Mesenchymal stem cell (in vitro differentiated cells and primary cell): ENCODE results near the gene TNFRSF8.
A peak's percentile ranks its signal among the peaks of the same experiment; 100 is the strongest.

ENCODE experiments used
- DNase-seq: peaks from one replicate; pipeline ENCODE4 v3.0.0-alpha.2; 2013
- H2AFZ ChIP-seq: one replicate; pipeline ENCODE4 v1.6.1; 2013; ENCODE audit warnings: low read depth, mild to moderate bottlenecking, control low read depth, inconsistent platforms, low read length, moderate library complexity
- H2AK5ac ChIP-seq: 2 replicates; pipeline ENCODE4 v1.6.1; 2013; ENCODE audit warnings: low read length, moderate library complexity, mild to moderate bottlenecking, inconsistent platforms; ENCODE audit not compliant: severe bottlenecking
- H2BK120ac ChIP-seq: one replicate; pipeline ENCODE4 v1.6.1; 2013; ENCODE audit warnings: low read depth, mild to moderate bottlenecking, inconsistent platforms, low read length, moderate library complexity
- H2BK12ac ChIP-seq, 2 experiments: one replicate each; pipeline ENCODE4 v1.6.1; 2013; ENCODE audit warnings: inconsistent platforms in 2 of 2, low read length in 2 of 2, mild to moderate bottlenecking in 2 of 2, moderate library complexity in 2 of 2, control low read depth in 1 of 2
- H2BK15ac ChIP-seq: one replicate; pipeline ENCODE4 v1.6.1; 2013; ENCODE audit warnings: mild to moderate bottlenecking, low read depth, inconsistent platforms; ENCODE audit not compliant: poor library complexity, severe bottlenecking
- H2BK5ac ChIP-seq: 2 replicates; pipeline ENCODE4 v1.6.1; 2013; ENCODE audit warnings: low read depth, mild to moderate bottlenecking, low read length, control low read depth, inconsistent platforms; ENCODE audit not compliant: poor library complexity, severe bottlenecking
- H3K14ac ChIP-seq, 2 experiments: one replicate each; pipeline ENCODE4 v1.6.1; 2013; ENCODE audit warnings: inconsistent platforms in 2 of 2, low read length in 2 of 2, control low read depth in 1 of 2, mild to moderate bottlenecking in 1 of 2, moderate library complexity in 1 of 2
- H3K18ac ChIP-seq, 2 experiments: one replicate each; pipeline ENCODE4 v1.6.1; 2013; ENCODE audit warnings: inconsistent platforms in 2 of 2, low read length in 2 of 2, control low read depth in 1 of 2, low read depth in 1 of 2, mild to moderate bottlenecking in 1 of 2
- H3K23ac ChIP-seq, 2 experiments: one replicate each; pipeline ENCODE4 v1.6.1; 2013; ENCODE audit warnings: inconsistent platforms in 2 of 2, low read length in 2 of 2, mild to moderate bottlenecking in 2 of 2, moderate library complexity in 2 of 2, control low read depth in 1 of 2
- H3K27ac ChIP-seq: 2 replicates; pipeline ENCODE4 v1.5.1; 2013; ENCODE audit warnings: mild to moderate bottlenecking, moderate library complexity, low read length, control low read depth, inconsistent platforms; ENCODE audit not compliant: poor library complexity, severe bottlenecking
- H3K27me3 ChIP-seq, 2 experiments: 2 replicates each; pipeline versions ENCODE4 v1.6.1 to v1.7.0; 2013; ENCODE audit warnings: low read length in 2 of 2, mild to moderate bottlenecking in 2 of 2, moderate library complexity in 2 of 2, control low read depth in 1 of 2, inconsistent platforms in 1 of 2; ENCODE audit not compliant: control insufficient read depth in 1 of 2, insufficient read depth in 1 of 2
- H3K36me3 ChIP-seq, 2 experiments: 2 replicates each; pipeline versions ENCODE4 v1.6.1 to v1.7.0; 2013; ENCODE audit warnings: low read length in 2 of 2, control low read depth in 1 of 2, inconsistent platforms in 1 of 2, low read depth in 1 of 2, mild to moderate bottlenecking in 1 of 2; ENCODE audit not compliant: insufficient read depth in 2 of 2, control insufficient read depth in 1 of 2
- H3K4ac ChIP-seq, 2 experiments: one replicate each; pipeline ENCODE4 v1.6.1; 2013; ENCODE audit warnings: inconsistent platforms in 2 of 2, low read length in 2 of 2, mild to moderate bottlenecking in 2 of 2, moderate library complexity in 2 of 2, control low read depth in 1 of 2, low read depth in 1 of 2
- H3K4me1 ChIP-seq: 2 replicates; pipeline ENCODE4 v1.6.1; 2013; ENCODE audit warnings: low read depth, low read length, control low read depth; ENCODE audit not compliant: control insufficient read depth, insufficient read depth
- H3K4me2 ChIP-seq: 2 replicates; pipeline ENCODE4 v1.6.1; 2013; ENCODE audit warnings: low read length, mild to moderate bottlenecking, inconsistent platforms; ENCODE audit not compliant: poor library complexity, severe bottlenecking
- H3K4me3 ChIP-seq, 2 experiments: 2 replicates each; pipeline versions ENCODE4 v1.5.1 to v1.7.0; 2013; ENCODE audit warnings: low read length in 2 of 2, mild to moderate bottlenecking in 2 of 2, control low read depth in 1 of 2, low read depth in 1 of 2; ENCODE audit not compliant: insufficient read depth in 1 of 2
- H3K79me1 ChIP-seq: replicated peaks from 2 replicates; pipeline ENCODE4 v1.6.1; 2013; ENCODE audit warnings: mild to moderate bottlenecking, control low read depth, low read length, inconsistent platforms; ENCODE audit not compliant: poor library complexity, severe bottlenecking
- H3K9ac ChIP-seq: 2 replicates; pipeline ENCODE4 v1.7.0; 2013; ENCODE audit warnings: mild to moderate bottlenecking, low read length, moderate library complexity
- H3K9me3 ChIP-seq: 2 replicates; pipeline ENCODE4 v1.7.0; 2013; ENCODE audit warnings: mild to moderate bottlenecking, low read length; ENCODE audit not compliant: control insufficient read depth
- H4K8ac ChIP-seq: one replicate; pipeline ENCODE4 v1.6.1; 2013; ENCODE audit warnings: inconsistent platforms, mild to moderate bottlenecking, low read length, moderate library complexity
- H4K91ac ChIP-seq: one replicate; pipeline ENCODE4 v1.6.1; 2013; ENCODE audit warnings: mild to moderate bottlenecking, low read length, inconsistent platforms
- WGBS: methylation state at CpG from one replicate; pipeline ENCODE4 v1.1.7; 2013; ENCODE audit warnings: mixed read lengths; 5-methylcytosine and 5-hydroxymethylcytosine counted together

Gene TNFRSF8

GRCh38 chr1:12107718-12108117, 44.6 kb downstream of the TNFRSF8 start:
- no peak overlapping the region for H3K27ac ChIP-seq
- H2BK15ac ChIP-seq, result no peak overlapping the region
- no peaks in the 10 kb centered on the region for H3K36me3 ChIP-seq
- no peak overlapping the region for H2AK5ac ChIP-seq
- no peak overlapping the region for H3K4me2 ChIP-seq
- no peak overlapping the region for H3K4ac ChIP-seq
- no peaks in the 10 kb centered on the region for H3K9me3 ChIP-seq
- H3K18ac ChIP-seq, result no peak overlapping the region
- H2AFZ ChIP-seq, result no peak overlapping the region
- 93% methylated on average over 13 of the region's 13 CpGs for WGBS
- H3K4me1 ChIP-seq, result peaks cover 2% of the 10 kb centered on the region
- H2BK5ac ChIP-seq, result no peak overlapping the region
- H3K4me3 ChIP-seq, result no peak overlapping the region
- no peak overlapping the region for H2BK120ac ChIP-seq
- H3K23ac ChIP-seq, result no peak overlapping the region
- DNase-seq, result no peak
- H4K91ac ChIP-seq, result no peak overlapping the region
- no peak overlapping the region for H3K14ac ChIP-seq
- H4K8ac ChIP-seq, result no peak overlapping the region
- no peaks in the 10 kb centered on the region for H3K79me1 ChIP-seq
- peaks cover 20 to 37% of the 10 kb centered on the region in 2 experiments for H3K27me3 ChIP-seq
- H2BK12ac ChIP-seq, result no peak overlapping the region
- H3K9ac ChIP-seq, result no peak overlapping the region

- H3K4me3 ChIP-seq, result no peak overlapping the region
- H2BK12ac ChIP-seq, result no peak overlapping the region
- no peak overlapping the region for H2AFZ ChIP-seq
- no peak overlapping the region for H2BK15ac ChIP-seq
- H2BK120ac ChIP-seq, result no peak overlapping the region
- no peak overlapping the region for H4K8ac ChIP-seq
- no peak overlapping the region for H3K4ac ChIP-seq
- no peak overlapping the region for H2AK5ac ChIP-seq
- H3K4me1 ChIP-seq, result peaks cover 3% of the 10 kb centered on the region
- WGBS, result 92% methylated on average over 10 of the region's 10 CpGs
- H3K36me3 ChIP-seq, result no peaks in the 10 kb centered on the region
- H3K9ac ChIP-seq, result no peak overlapping the region
- no peak overlapping the region for H2BK5ac ChIP-seq
- H3K23ac ChIP-seq, result no peak overlapping the region
- no peaks in the 10 kb centered on the region for H3K9me3 ChIP-seq
- H3K18ac ChIP-seq, result no peak overlapping the region
- peaks cover 14 to 23% of the 10 kb centered on the region in 2 experiments for H3K27me3 ChIP-seq
- H3K4me2 ChIP-seq, result no peak overlapping the region
- no peak overlapping the region for H4K91ac ChIP-seq
- no peak overlapping the region for H3K14ac ChIP-seq
- H3K27ac ChIP-seq, result no peak overlapping the region
- no peak for DNase-seq
- H3K79me1 ChIP-seq, result no peaks in the 10 kb centered on the region
Measured at GRCh38 chr1:12109901-12110300, 46.8 kb downstream of the TNFRSF8 start.

- H2BK12ac ChIP-seq, result no peak overlapping the region
- no peak overlapping the region for H2BK15ac ChIP-seq
- H2AK5ac ChIP-seq, result no peak overlapping the region
- no peak overlapping the region for H3K4me3 ChIP-seq
- DNase-seq, result no peak
- H3K18ac ChIP-seq, result no peak overlapping the region
- no peaks in the 10 kb centered on the region for H3K9me3 ChIP-seq
- H3K79me1 ChIP-seq, result no peaks in the 10 kb centered on the region
- H2AFZ ChIP-seq, result no peak overlapping the region
- no peak overlapping the region for H3K9ac ChIP-seq
- H3K4me2 ChIP-seq, result no peak overlapping the region
- peaks cover 3% of the 10 kb centered on the region for H3K4me1 ChIP-seq
- H3K14ac ChIP-seq, result no peak overlapping the region
- no peak overlapping the region for H2BK120ac ChIP-seq
- no peak overlapping the region for H3K27ac ChIP-seq
- no peak overlapping the region for H4K91ac ChIP-seq
- no peak overlapping the region for H3K23ac ChIP-seq
- no peak overlapping the region for H2BK5ac ChIP-seq
- H3K36me3 ChIP-seq, result no peaks in the 10 kb centered on the region
- H3K27me3 ChIP-seq, result peaks cover 3 to 8% of the 10 kb centered on the region in 2 experiments
- 94% methylated on average over 10 of the region's 14 CpGs for WGBS
- H4K8ac ChIP-seq, result no peak overlapping the region
- no peak overlapping the region for H3K4ac ChIP-seq
Measured at GRCh38 chr1:12111741-12112140, 48.6 kb downstream of the TNFRSF8 start.

GRCh38 chr1:12112711-12113161, 49.6 kb downstream of the TNFRSF8 start:
- peak; percentile 37 for DNase-seq
- no peak overlapping the region for H3K4me2 ChIP-seq
- H3K4me1 ChIP-seq, result peaks cover 3% of the 10 kb centered on the region

More at GRCh38 chr1:12112711-12113161, 49.6 kb downstream of the TNFRSF8 start:
- 81% methylated on average over 5 of the region's 5 CpGs for WGBS
- Histone ChIP-seq H3K14ac (no peak overlapping the region), H3K9me3 (no peaks in the 10 kb centered on the region), H3K27me3 (peaks cover 0 to 5% of the 10 kb centered on the region in 2 experiments), H2BK12ac (no peak overlapping the region), H3K9ac (peak overlapping the region; percentile 60), H3K36me3 (no peaks in the 10 kb centered on the region), H3K4ac (no peak overlapping the region), H2BK15ac (no peak overlapping the region), H3K79me1 (no peaks in the 10 kb centered on the region), H3K18ac (no peak overlapping the region), H3K23ac (no peak overlapping the region), H2AK5ac (no peak overlapping the region), H3K27ac (no peak overlapping the region), H4K8ac (no peak overlapping the region), H2AFZ (no peak overlapping the region), H3K4me3 (no peak overlapping the region), H4K91ac (no peak overlapping the region), H2BK120ac (no peak overlapping the region), H2BK5ac (no peak overlapping the region)
